Limb (tissue), 2 donors: ENCODE data around the gene LPAR2.

Experiments used
- DNase-seq, 2 donors: peaks; one replicate each; pipeline ENCODE4 v3.0.0-alpha.2; 2016; ENCODE audit errors: extremely low spot score in 2 of 2

LPAR2 gene

GRCh38 chr19:19627621-19628500, at the start of gene LPAR2:
Gene LPAR2, minus strand, starts transcription at chr19:19628220. Its CDS starts 945 bp downstream, at chr19:19627275.
- peak in 1 of 2 donors; percentile 89 for DNase-seq

GRCh38 chr19:19677579-19677978, 49.6 kb upstream of the LPAR2 start:
- DNase-seq: no peak

GRCh38 chr19:19674315-19674714, 46.3 kb upstream of the LPAR2 start:
- no peak for DNase-seq

- no peak for DNase-seq
These were observed 44.8 kb upstream of the LPAR2 start for GRCh38 chr19:19672816-19673215.

GRCh38 chr19:19670070-19670551, 42.1 kb upstream of the LPAR2 start:
- DNase-seq: no peak

GRCh38 chr19:19668230-19669012, 40.4 kb upstream of the LPAR2 start, which contains the start of gene ZNF101:
Gene ZNF101, plus strand, starts transcription at chr19:19668839. Its CDS starts 125 bp downstream, at chr19:19668964.
- peak; percentile 88 to 94 for DNase-seq

- peak in 1 of 2 donors; percentile 3 for DNase-seq
These were observed 37.5 kb upstream of the LPAR2 start for GRCh38 chr19:19665420-19665948.

GRCh38 chr19:19663256-19664120, 35.5 kb upstream of the LPAR2 start, which contains the start of gene ATP13A1:
Gene ATP13A1, minus strand, starts transcription at chr19:19663676. Its CDS starts 10 bp downstream, at chr19:19663666.
- peak; percentile 96 to 98 for DNase-seq

GRCh38 chr19:19662871-19663255, 34.8 kb upstream of the LPAR2 start:
- DNase-seq: no peak

- no peak for DNase-seq
These were observed 34.3 kb upstream of the LPAR2 start for GRCh38 chr19:19662344-19662743.

- DNase-seq: no peak
These were observed 33.7 kb upstream of the LPAR2 start for GRCh38 chr19:19661675-19662251.

- no peak for DNase-seq
These were observed 33.2 kb upstream of the LPAR2 start for GRCh38 chr19:19661141-19661674.

- no peak for DNase-seq
These were observed 31.7 kb upstream of the LPAR2 start for GRCh38 chr19:19659646-19660245.

GRCh38 chr19:19657397-19657783, 29.4 kb upstream of the LPAR2 start:
- DNase-seq: peak in 1 of 2 donors; percentile 35

- peak in 1 of 2 donors; percentile 26 for DNase-seq
These were observed 28.7 kb upstream of the LPAR2 start for GRCh38 chr19:19656451-19657396.

GRCh38 chr19:19655641-19656343, 27.8 kb upstream of the LPAR2 start:
- no peak for DNase-seq

- peak in 1 of 2 donors; percentile 22 for DNase-seq
These were observed 27.1 kb upstream of the LPAR2 start for GRCh38 chr19:19655051-19655594.

- DNase-seq: peak in 1 of 2 donors; percentile 27
These were observed 26.4 kb upstream of the LPAR2 start for GRCh38 chr19:19654441-19654840.
